Left cardiac atrium (tissue), 4 donors: ENCODE results near the gene RASIP1. TPM values are rescaled to one million over a fixed set of nuclear protein-coding genes. Genes with fewer than 3 reads are reported as not detected.
A peak's percentile ranks its signal among the peaks of the same experiment; 100 is the strongest.

Experiments used
- ATAC-seq, 2 donors: fragments of 200-7000 bp; cut with Tn5 transposase; one replicate each; pipeline ENCODE4 v1.9.1; 2020; ENCODE audit warnings: mild to moderate bottlenecking in 2 of 2, moderate library complexity in 2 of 2
- DNase-seq: peaks from one replicate; pipeline ENCODE4 v3.0.0-alpha.2; 2020
- intact Hi-C, 2 donors: fragments of 100-400 bp; cut with DNase I; formaldehyde crosslinking; loops; one replicate each; pipeline versions ENCODE4 v1.14.1 to v1.15.1; 2022 to 2023
- total RNA-seq, 2 donors: library from RNA; stranded (reverse); fragmentation: NEBNext Ultra II Directional; extraction: Animal tissue kit (Norgen Biotek cat#: 25700); gene quantifications; one replicate each; pipeline ENCODE4 v1.2.1, GENCODE V29; 2021
- donor health status: DM: no; HTN: yes; CAD: no.
- donor health status: DM: no; HTN: yes; CAD: no; lungs with severe emphysema.
- donor health status: DM: yes; HTN: yes; CAD: no.
- donor health status: Dilated cardiomyopathy.

RASIP1 gene
- total RNA-seq, 2 donors from 2014 or later, result 14.9 to 23.8 TPM

DNA sequence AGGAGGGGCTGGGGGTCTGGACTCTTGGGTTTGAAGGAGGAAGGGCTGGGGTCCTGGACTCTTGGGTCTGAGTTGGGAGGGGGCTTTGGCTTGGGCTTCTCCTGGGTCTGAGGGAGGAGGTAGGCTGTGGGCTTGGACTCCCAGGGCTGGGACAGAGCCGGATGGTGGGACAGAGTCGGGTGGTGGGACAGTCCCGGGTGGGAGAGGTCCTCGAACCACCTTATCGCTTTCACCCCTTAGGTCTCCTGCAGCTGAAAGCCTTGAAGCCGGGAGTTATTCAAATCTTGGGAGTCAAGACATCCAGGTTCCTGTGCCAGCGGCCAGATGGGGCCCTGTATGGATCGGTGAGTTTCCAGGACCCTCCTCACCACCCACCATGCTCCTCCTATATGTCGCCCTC, 16.3 kb upstream of the RASIP1 start:
- ATAC-seq (no peak), DNase-seq (no peak)
- intact Hi-C loops, result no loop called here

DNA sequence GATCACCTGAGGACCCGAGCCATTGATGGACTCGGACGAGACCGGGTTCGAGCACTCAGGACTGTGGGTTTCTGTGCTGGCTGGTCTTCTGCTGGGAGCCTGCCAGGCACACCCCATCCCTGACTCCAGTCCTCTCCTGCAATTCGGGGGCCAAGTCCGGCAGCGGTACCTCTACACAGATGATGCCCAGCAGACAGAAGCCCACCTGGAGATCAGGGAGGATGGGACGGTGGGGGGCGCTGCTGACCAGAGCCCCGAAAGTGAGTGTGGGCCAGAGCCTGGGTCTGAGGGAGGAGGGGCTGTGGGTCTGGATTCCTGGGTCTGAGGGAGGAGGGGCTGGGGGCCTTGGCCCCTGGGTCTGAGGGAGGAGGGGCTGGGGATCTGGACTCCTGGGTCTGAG, 15.8 kb upstream of the RASIP1 start:
- no peak for DNase-seq
- intact Hi-C loops, result no loop called here
- no peak for ATAC-seq

DNA sequence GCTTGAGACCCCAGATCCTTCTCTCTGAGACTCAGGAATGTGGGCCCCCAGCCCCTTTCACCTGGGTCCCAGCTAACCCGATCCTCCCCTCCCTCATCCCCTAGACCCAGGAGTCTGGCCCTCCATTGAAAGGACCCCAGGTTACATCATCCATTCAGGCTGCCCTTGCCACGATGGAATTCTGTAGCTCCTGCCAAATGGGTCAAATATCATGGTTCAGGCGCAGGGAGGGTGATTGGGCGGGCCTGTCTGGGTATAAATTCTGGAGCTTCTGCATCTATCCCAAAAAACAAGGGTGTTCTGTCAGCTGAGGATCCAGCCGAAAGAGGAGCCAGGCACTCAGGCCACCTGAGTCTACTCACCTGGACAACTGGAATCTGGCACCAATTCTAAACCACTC, 15.4 kb upstream of the RASIP1 start:
- intact Hi-C loops, result no loop called here
- DNase-seq (no peak), ATAC-seq (no peak)

DNA sequence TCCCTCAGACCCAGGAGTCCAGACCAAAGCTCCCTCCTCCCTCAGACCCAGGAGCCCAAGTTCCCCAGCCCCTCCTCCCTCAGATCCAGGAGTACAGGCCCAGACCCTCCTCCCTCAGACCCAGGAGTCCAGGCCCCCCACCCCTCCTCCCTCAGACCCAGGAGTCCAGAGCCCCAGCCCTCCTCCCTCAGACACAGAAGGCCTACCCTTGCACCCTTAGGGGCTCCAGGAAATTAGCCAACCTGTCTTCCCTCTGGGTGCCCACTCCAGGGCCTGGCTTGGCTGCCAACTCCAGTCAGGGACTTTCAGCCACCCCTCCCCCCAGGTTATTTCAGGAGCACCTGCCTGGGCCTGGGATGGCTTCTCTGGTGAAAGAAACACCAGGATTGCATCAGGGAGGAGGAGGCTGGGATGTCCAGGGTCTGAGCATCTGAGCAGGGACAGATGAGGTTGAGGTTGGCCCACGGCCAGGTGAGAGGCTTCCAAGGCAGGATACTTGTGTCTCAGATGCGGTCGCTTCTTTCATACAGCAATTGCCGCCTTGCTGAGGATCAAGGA, 14.8 kb upstream of the RASIP1 start, which contains the start of gene FGF21:
TSS of gene FGF21 (plus strand) at position 441 of the 558 bp plus-strand sequence. CDS start 713 bp downstream, outside the sequence.
- DNase-seq (no peak), ATAC-seq (no peak)
- intact Hi-C loops, result no loop called here

DNA sequence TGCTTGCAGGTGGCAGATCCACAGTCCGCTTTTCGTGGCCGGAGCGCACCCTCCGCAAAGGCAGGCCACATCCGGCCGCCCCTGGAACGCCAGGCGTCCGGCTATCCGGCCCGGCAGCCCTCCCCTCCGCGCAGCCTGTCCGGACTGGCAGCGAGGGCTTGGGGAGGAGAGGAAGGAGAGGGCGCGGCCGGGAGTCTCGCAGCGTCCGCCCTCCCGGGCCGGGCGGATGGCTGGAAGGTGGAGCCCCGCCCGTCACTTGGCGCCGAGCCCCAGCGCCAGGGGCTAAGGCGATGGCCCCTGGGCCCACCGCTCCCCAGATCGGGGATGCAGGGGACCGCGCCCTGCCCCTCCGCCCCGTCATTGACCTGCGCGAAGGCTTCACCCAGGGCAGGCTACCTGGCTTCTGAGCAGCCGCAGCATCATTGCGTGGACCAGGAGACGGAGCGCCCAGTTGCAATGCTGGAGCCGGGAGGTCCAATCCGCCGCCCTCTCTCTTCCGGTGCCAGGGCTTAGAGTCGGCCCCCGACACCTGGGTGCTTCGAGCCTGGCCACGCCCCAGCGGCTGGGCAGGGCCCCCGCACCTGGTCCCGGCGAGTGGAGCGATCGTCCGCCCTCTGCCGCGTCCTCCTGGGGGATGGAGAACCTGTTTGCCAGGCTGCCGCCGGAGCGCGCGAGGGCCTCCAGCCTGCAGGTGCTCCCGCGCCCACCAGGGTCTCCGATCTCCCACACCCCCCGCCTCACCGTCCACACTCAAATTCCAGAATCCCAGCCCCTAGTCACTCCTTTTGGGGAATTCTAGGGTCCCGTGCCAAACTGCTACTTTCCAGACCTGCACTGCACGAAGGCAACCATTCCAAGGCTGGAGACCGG, 12.3 kb upstream of the RASIP1 start, which contains the start of gene FUT1:
TSS of gene FUT1 (minus strand) at position 146 of the 870 bp plus-strand sequence. CDS start 1,360 bp downstream, outside the sequence.
- DNase-seq (peak; percentile 80), ATAC-seq (peak; percentile 85 to 92)
- intact Hi-C loops, result no loop called here

DNA sequence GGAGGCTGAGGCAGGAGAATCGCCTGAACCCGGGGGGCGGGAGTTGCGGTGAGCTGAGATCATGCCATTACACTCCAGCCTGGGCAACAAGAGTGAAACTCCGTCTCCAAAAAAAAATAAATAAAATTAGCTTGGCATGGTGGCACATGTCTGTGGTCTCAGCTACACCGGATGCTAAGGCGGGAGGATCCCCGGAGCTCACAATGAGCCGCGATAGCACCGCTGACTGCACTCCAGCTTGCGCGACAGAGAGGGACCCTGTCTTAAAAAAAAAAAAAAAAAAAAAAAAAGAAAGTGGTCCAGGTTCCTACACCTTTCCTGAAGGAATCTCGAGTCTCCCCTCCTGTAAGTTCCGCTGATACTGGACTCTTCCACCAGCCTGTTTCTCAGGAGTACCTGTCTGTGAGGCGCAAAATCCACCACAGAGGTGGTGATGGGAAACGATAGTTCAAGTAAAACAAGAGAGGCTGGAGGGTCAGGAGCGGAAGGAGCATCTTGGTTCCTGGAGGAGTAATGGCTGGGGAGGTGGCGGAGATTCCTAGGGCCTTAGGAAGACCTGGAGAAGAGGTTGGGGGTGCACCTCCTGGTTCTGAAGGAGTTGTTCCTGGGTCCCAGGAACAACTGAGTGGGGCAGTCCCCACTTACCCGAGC, 11.6 kb upstream of the RASIP1 start:
- DNase-seq (no peak), ATAC-seq (no peak)
- intact Hi-C loops, result no loop called here

DNA sequence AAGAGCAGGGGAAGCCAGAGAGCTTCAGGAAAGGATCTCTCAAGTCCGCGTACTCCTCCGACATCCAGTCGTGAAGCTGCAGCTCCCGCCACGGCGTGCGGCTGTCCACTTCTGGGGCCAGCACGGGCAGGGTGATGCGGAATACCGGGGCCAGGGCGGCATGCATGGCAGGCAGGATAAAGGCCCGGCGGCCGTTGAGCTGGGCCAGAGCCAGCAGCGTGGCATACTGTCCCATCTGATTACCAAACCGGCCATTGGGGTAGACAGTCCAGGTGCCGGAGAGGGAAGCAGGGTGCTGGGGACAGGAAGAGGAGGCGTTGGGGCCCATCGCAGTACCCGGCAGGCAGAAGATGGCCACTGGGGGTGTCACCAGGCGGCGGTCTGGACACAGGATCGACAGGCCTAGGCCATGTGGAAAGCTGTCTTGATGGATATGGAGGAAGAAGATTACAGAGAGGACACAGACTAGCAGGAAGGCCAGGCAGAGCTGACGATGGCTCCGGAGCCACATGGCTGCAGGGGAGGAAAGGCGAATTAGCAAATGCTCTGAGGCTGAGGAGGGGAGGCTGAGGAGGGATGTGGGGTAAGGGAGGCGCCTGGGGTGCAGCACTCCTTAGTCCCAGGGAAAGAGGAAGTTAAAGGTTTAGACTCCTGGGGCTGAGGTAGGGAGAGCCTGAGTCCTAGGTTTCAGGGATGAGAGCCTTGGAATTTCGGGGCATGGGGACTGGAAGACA, 10.5 kb upstream of the RASIP1 start:
- intact Hi-C loops, result no loop called here
- ATAC-seq (no peak), DNase-seq (no peak)

DNA sequence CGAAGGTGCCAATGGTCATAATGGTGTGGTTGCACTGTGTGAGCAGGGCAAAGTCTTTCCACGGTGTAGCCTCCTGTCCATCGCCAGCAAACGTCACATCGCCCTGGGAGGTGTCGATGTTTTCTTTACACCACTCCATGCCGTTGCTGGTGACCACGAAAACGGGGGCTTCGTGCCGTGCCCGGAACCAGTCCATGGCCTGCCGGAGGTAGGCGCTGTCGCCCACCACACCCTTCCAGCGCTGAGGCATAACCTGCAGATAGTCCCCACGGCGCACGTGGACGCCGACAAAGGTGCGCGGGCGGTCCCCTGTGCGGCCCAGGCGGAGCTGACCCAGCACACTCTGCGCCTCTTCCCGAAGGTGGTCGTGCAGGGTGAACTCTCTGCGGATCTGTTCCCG, 9.9 kb upstream of the RASIP1 start:
- ATAC-seq, result no peak
- DNase-seq, result no peak
- intact Hi-C loops, result no loop called here

DNA sequence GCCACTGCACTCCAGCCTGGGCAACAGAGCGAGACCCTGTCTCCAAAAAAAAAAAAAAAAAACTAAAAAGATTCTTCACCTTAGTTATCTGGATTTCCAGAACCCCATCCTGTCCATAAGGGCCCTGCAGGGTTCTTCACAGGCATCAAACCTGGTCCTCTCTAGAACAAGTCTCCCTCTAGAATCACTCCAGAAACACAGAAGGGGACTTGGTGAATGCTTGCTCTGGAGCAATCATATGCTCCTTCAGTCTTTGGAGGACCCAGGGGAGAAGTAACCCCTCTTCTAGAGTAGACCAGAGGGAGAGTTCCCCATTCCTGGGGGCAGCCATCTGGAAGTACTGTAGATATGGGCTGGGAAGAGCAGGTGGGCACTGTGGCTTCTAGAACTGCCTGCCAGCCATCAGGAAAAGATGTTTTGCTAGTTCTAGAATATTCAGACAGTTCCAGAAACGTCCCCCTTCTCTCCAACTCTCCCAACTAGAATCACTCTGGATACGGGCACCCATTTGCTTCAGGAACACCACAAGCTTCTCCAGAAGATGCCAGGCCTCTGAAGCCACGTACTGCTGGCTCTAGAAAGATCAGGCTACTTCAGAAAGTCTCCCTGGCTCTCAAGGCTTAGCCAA, 9.3 kb upstream of the RASIP1 start:
- ATAC-seq (no peak), DNase-seq (no peak)
- intact Hi-C loops, result no loop called here

DNA sequence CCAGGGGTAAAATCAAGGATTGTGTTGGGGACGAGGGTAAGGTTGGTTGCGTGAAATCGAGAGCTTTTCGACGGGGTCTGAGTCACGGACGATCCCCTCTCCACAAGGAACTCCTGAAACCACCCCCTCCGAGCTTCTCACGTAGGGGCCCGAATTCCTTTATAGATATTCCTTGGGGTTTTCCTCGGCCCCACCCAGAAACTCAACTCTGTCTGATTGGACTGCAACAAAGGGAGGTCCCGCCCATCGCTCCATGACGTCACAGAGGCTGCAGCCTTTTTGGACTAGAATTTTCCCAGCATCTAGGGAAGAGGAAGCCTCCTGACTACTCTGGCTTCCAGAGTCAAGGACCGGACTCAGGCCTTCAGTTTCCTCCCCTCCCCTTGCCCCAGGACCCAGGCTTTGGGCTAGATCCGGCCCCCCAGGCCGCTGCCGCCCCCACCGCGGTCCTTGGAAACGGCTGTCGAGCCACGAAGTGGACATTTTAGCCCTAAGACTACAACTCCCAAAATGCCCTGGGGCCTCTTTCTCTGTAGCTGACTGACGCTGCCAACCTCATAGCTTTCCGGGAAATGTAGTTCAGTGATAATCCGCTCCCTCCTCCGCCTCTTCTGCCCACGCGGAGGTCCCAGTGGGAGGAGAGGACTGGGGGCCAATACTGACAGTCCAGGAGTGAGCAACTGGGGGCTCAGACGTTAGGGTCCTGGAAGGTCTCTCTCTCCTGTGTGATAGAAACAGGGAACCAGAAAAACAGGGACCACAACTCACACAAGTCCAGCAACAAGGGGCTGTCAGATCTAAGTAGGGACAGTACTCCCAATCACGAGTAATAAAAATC, 6.5 kb upstream of the RASIP1 start, which contains the start of gene IZUMO1:
TSS of gene IZUMO1 (minus strand) at position 172 of the 838 bp plus-strand sequence. CDS start 1,050 bp downstream, outside the sequence.
- intact Hi-C loops, result no loop called here
- DNase-seq, result peak; percentile 92
- ATAC-seq, result peak; percentile 87 to 91

DNA sequence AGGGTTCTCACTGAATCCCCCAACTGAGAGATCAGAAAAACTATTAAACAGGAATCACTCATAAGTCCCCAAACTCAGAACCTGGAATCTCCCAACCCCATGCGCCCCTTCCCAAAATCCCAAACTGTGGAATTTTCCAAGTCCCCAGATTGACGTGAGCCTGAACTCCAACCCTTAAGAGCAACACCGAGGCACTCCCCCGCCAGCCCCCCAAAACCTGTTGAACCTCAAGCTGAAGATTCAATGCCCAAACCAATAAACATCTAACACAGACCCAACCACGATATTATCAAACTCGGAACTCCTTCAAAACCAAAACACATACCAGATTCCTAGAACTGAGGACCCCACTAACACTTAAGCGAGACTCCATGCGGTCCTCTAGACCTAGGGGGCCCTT, 5.7 kb upstream of the RASIP1 start:
- ATAC-seq (no peak), DNase-seq (no peak)
- intact Hi-C loops, result no loop called here

DNA sequence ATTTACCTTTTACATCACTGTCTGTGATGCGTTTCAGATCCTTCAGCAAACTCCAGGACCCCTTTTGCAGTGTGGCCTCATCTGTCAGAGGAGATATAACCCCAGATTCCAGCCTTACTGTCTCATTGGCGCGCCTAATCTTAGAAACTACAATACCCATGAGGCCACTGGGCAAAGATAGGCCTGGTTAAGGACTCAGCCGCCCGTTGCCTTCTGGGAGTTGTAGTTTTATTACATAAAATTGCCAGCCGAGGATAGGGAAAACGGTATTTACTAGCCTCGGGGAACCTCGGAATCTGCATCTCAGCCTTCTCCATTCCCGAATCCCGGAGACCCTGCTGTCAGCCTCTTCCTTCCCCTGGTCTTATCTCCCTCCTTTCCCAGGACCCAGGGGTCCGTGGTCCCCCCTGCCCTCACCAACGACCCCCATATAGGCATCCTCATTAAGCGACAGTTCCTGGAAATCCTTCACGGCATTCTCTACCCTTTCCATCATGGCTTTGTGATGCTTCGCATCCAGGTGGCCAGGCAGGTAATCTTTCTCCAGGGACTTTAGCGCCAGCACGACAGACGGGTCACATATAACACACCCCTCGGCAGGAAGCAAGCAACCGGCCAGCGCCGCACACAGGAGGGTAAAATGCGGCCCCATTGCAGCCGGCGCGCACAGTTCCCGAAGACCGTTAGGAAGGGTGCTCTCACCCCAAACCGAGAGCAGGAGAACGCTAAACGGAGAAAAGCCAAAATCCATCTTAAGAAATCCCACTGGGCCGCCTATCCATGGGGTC, 5.0 kb upstream of the RASIP1 start:
- intact Hi-C loops, result no loop called here
- ATAC-seq, result peak; percentile 31 to 39

DNA sequence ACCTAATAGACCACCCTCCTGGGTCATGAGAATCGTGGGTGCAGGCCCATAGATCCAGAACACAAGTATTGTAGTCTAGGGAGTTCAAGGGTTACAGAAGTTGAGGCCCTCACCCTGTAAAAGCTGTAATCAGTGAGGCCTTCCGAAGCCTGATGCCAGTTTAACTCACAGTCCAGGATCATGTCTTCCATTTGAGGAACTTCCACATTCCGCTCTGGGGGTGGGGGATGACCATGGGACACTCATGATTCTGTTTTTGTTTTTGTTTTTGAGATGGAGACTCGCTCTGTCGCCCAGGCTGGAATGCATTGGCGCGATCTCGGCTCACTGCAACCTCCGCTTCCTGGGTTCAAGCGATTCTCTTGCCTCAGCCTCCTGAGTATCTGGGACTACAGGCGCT, 1.7 kb upstream of the RASIP1 start:
- DNase-seq (no peak), ATAC-seq (no peak)
- intact Hi-C loops, result no loop called here

More for the DNA sequence above, 5.0 kb upstream of the RASIP1 start:
- peak; percentile 62 for DNase-seq

DNA sequence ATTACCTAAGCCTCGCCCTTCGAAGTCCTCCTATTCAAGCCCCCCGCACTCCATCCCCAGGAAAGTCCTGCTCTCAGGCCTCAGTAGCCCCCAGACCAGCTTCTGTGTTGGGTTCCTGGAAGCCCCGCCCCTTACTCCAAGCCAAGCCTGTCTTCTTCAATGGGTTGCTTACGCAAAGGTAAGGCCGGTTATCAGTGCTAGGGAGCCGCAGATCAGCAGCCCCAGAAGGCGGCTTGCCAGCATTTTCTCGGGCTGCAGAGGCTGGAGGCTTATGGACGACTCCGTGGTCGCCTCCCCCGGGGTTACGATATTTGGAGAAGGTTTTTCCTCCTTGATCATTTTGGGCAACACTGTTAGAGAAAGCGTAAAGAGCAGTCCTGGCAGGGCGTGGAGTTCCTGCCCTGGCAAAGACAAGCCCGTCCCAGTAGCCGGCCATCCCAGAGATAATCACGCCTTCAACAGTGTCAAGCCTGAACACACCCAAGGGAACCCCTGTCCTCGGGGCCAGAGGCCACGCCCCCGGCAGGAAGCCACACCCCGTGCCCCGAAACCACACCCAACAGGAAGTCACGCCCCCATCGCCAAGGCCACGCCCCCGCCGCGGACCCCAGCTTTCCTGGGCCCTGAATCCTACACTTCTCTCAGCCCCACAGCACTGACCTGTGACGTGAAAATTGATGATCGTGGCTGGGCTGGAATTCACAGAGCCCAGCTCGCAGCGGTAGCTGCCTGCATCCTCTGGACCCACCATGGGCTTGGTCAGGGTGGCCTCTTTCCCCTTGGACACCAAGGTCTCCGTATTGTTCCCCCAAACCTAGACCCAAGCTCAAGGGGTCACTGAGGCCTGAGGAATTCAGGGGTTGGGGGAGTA, 954 bp upstream of the RASIP1 start:
- intact Hi-C loops, result no loop called here
- DNase-seq (peak; percentile 77), ATAC-seq (peak in 1 of 2 donors; percentile 36)

DNA sequence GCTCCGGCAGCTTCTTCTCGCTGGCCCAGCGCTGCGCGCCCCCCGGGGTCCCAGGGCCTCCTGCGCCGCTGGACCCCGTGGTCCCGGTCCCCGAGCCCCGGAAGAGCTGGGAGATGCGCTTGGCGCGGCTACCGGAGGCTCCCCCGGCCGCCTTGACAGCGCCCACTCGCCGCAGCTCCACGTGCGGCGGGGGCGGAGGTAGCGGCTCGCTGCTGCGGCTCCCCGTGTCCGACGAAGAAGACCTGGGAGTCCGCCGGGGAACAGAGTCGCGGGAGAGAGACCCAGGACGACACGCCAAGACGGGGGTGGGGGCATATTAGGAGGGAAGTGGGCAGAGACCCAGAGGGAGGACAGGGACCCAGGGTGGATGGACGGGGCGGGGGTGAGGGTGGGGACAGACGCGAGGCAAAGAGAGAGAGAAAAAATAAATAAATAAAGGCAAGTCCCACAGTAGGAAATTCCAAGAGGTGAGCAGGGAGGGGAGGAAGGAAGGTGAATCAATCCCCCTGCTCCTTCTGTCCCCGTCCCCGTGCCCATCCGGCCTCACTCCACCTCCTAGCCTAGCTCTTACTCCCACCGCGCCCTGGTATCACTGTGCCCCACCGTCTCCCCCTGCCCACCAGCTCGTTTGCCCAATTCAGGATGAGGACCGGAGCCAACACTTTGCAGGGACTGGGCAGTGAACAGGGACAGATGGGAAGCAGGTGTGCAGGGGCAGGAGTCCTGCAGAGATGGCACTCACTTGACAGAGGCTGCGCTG, 826 bp downstream of the RASIP1 start:
- intact Hi-C loops, result loop anchor here in 1 of 2 donors (10.0 kb wide), 1 partner anchor 65 kb away; the partner anchor contains the start of gene NTN5
- DNase-seq (no peak), ATAC-seq (no peak)
